Activated T-helper 1 cell treated with Interleukin-2 at 50 U/mL for 16 hours (primary cell): Measurements from ENCODE around the gene CYP2F1.
"Not testable (repeated sequence)": the region's sequence is repeated elsewhere in the genome, so short reads cannot be mapped to it uniquely, and the experiment has no call there.

Experiments
- DNase-seq: peaks from one replicate; pipeline ENCODE4 v3.0.0-alpha.2; 2020; ENCODE audit warnings: low read depth

CYP2F1 gene

DNA sequence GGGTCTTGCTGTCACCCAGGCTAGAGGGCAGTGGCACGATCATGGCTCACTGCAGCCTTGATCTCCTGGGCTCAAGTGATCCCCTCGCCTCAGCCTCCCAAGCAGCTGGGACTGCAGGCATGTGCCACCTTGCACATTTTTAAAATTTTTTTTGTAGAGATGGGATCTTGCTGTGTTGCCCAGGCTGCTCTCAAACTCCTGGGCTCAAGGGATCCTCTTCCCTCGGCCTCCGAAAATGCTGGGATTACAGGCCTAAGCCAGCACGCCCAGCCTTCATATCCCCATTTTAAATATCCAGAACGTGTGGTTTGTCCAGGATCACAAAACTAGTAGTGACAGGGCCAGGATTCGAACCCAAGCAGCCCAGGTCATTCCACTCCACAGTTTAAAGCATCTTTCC, 13.1 kb downstream of the CYP2F1 start:
- not testable (repeated sequence) for DNase-seq

DNA sequence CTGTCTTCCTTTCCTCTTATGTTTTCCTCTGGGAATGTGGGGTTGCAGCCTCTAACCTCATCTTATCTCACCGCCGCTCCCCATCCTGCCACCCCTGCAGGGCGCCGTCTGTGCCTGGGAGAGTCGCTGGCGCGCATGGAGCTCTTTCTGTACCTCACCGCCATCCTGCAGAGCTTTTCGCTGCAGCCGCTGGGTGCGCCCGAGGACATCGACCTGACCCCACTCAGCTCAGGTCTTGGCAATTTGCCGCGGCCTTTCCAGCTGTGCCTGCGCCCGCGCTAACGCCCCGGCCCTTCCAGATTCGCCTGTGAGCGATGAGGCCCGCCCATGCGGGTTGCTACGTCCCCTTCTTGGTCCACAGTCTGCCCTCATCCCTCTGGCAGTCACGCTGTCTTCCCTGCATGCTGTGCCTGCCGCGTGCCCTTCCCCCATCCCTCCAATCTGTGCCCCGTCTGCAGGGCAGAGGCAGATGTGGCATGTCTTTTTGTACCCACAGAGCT, 13.6 kb downstream of the CYP2F1 start:
- DNase-seq = peak; percentile 43

DNA sequence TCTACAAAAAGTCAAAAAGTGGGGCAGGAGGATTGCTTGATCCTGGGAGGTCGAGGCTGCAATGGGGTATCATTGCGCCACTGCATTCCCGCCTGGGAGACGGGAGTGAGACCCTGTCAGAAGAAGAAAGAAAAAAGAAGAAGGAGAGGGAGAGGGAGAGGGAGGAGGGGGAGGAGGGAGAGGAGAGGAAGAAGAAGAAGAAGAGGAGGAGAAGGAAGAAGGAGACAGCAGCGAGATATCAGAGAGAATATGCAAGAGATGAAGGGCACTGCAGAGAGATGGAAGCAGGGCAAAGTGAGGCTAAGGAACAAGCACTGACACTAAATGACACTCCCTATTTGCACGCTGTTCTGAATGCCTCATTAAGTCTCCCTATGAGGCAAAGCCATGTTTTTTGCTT, 14.5 kb downstream of the CYP2F1 start:
- DNase-seq = no peak

DNA sequence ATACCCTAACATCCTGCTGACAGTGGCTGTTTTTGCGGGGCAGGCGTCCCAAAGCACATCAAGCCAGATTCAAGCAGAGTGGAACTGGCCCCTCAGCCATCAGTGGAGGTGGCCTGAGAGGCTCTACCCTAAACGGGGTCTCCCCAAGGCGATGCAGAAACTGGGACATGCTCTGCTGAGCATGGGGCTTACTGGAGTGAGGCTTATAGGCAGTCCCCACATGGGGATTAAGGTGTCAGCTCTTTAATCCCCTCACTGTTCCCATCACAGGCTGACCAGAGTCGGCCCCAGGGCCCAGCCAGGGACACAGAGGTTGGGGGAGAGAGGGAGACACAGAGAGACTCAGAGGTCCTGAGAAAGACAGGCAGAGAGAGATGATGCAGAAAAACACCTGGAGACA, 17.0 kb downstream of the CYP2F1 start:
- no peak for DNase-seq

DNA sequence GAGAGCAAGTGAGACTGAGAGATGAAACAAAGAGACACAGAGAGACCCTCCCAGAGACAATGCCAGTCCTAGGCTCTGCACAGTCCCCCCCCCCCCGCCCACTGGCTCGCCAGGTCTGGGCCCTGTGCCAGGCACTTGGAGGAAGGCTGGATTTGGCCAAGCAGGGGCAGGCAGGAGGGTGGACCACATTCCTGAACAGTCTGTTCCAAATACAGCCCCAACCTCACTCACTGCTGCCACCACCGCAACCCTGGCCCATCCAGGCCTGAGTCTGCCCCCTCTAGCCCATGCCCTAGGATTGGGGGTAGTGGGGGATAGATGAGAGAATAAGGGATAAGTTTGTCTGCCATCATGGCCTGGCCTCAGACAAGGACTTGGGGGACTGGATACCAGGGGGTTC, 19.0 kb downstream of the CYP2F1 start:
- DNase-seq = no peak

DNA sequence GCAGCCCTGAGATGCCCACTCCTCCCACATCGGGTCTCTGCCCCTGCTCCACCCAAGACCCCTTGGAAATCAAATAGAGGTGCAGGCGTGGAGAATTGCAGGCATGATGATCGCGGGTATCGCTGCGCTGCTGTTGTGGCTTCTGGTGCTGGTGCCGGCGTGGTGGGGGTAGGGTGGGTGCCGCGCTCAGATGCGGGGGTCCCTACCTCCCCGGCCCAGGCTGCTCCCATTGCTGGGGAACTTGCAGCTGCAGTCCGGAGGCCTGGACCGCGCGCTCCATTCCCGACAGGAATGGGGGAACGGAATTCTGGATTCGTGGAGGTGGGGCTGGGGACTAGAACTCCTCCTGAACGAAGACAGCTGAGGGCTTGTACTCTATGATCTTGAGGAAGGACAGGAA, 20.4 kb downstream of the CYP2F1 start:
- no peak for DNase-seq

DNA sequence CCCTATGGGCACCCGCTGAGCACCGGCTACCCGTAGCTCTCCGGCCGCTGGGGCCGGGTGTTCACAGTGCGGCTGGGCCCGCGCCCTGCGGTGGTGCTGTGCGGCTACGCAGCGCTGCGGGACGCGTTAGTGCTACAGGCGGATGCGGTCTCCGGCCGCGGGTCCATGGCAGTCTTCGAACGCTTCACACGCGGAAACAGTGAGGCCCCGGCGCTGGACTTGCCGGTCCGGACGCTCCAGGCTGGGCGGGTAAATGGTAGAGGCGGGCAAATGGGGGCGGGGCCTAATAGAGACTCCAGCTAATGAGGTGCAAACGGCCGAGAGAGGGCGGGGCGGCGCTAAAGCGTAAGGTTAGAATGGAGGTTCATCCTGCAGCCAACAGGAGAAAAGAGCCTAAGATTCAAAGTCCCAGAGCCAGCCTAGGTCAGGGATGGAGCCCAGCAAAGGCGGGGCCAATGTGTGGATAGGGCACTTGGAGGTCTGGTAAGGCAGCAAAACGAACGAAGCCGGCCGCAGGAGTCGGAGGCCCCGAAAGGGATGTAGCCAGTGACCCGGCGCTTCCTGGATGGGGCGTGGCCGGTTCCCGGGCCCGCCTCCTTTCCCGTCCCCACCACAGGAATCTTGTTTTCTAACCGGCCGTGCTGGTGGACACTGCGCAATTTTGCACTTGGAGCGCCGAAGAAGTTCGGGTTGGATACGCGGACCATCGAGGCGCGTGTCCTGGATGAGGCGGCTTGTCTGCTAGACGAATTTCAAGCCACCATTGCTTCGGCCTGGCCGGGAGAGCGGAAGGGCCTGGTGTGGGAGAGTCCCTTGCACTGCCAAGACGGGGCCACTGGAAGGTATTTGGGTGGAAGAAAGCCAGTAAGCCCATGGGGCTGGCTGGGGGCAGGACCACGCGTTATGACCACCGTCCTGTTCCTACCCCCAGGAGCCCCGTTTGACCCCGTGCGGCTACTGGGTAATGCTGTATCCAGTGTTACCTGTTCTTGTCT, 21.5 kb downstream of the CYP2F1 start:
- DNase-seq = not testable (repeated sequence)

DNA sequence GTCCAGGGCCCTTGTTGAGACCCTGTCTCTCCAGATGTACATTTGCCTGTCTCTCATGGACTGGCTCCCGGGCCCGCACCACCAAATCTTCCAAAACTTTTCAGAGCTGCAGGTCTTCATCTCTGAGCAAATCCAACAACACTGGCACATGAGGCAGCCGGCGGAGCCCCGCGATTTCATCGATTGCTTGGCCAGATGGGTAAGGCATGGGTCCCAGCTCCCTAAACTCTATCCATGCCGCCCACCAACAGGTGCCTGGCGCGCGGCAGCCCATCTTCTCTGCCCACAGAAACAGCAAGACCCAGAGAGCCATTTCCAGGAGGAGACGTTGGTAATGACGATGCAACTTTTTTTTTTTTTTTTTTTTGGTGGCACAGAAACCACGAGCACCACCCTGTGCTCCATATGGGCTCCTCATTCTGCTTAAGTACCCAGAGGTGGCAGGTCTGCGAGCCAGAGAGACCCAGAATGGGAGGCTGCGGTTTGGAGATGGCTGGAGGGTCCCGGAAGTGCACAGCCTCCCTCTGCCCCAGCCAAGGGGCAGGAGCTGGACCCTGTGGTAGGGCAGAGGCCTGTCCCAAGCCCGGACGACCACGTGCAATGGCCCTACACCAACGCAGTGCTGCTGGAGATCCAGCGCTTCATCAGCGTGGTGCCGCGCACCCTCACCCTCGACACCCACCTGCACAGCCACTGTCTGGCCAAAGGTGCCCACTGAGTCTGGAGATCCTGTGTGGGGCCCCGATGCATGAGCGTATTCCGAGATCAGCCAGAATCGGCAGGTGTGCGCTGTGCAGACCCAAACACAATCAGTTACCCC, 22.6 kb downstream of the CYP2F1 start:
- DNase-seq = no peak

DNA sequence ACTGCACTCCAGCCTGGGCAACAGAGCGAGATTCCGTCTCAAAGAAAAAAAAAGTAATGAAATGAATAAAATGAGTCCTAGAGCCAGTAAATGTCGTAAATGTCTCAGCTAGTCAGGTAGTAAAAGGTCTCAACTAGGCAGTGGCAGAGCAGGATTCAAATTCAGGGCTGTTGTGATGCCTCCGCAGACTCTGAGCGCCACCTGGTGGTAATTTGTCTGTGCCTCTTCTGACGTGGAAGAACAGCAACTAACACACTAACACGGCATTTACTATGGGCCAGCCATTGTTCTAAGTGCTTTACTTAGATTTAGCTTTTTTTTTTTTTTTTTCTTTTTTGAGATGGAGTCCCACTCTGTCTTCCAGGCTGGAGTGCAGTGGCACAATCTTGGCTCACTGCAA, 30.2 kb downstream of the CYP2F1 start:
- DNase-seq = peak; percentile 71

DNA sequence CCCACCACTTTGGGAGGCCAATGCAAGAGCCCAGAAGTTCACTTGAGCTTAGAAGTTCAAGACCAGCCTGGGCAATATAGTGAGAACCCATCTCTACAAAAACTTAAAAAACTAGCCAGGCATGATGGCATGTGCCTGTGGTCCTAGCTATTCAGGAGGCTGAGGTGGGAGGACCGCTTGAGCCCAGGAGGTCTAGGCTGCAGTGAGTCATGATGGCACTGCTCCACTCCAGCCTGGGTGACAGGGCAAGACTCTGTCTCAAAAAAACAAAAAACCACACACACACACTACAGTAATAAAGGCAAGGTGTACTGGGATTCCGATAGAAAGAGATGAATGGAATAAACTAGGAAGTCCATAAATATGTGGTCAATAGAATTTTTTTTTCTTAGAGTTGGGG, 35.6 kb downstream of the CYP2F1 start:
- no peak for DNase-seq

DNA sequence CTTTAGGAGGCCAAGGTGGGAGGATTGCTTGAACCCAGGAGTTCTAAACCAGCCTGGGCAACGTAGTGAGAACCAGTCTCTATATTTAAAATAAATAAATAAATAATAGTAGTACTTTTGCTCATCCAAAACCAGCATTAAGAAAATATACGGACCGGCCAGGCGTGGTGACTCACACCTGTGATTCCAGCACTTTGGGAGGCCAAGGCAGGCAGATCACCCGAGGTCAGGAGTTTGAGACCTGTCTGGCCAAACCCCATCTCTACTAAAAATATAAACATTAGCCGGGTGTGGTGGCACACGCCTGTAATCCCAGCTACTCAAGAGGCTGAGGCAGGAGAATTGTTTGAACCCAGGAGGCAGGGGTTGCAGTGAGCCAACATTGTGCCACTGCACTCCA, 36.8 kb downstream of the CYP2F1 start:
- not testable (repeated sequence) for DNase-seq

DNA sequence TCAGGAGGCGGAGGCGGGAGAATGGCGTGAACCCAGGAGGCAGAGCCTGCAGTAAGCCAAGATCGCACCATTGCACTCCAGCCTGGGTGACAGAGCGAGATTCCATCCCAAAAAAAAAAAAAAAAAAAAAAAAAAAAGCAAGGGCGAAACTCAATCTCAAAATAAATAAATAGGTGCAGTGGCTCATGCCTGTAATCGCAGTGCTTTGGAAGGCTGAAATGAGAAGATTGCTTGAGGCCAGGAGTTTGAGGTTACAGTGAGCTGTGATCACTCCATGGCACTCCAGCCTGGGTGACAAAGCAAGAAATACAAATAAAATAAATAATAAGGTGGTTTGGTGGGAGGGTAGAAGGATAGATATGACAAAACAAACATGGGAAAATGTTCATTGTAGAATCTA, 39.8 kb downstream of the CYP2F1 start:
- no peak for DNase-seq

DNA sequence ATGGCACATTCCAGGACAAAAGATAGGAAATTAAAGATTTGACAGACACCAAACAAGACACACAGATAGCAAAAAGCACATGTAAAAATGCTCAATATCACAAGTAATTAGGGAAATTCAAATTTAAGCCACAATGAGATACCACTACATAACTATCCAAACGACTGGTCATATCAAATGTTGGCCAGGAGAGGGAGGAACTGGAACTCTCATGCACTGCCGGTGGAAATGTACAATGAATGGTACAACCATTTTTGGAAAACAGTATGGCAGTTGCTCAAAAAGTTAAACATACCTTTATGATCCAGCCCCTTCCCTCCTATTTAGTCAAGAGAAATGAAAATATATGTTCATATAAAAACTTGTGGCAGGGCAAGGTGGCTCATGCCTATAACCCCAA, 42.0 kb downstream of the CYP2F1 start:
- DNase-seq = no peak

DNA sequence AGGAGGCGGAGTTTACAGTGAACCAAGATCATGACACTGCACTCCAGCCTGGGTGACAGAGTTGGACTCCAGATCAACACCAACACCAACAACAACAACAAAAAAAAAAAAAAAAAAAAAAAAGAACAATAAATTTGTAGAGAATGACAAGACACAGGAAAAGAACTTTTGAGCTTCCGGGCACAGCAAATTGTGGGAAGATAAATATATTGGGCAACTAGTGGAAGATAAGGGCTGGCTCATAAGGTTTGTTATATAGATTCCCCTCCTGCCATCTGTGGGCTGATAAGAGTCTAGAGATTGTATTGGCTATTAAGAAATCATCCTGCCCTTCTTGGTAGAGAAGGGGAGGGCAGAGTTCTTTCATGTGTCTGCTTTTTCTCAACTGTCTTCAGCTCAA, 45.6 kb downstream of the CYP2F1 start:
- DNase-seq = no peak

DNA sequence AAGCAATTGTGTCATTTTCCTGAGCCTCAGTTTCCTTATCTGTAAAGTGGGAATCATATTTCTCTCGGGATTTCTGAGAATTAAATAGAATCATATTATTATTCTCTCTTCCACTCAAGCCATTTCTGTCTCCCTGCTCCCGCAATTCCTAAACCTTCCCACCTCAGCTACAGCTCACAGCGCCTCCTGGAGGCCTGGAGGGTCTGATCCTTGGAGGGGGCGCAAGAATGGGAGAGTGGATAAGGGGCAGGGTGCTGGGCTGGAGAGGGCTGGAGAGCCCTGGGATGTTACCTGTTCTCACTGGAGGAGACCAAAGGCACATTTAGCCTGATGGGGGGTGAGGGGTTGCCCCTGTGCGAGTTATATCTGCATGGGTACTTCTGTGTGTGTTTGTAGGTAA, 47.7 kb downstream of the CYP2F1 start:
- no peak for DNase-seq

DNA sequence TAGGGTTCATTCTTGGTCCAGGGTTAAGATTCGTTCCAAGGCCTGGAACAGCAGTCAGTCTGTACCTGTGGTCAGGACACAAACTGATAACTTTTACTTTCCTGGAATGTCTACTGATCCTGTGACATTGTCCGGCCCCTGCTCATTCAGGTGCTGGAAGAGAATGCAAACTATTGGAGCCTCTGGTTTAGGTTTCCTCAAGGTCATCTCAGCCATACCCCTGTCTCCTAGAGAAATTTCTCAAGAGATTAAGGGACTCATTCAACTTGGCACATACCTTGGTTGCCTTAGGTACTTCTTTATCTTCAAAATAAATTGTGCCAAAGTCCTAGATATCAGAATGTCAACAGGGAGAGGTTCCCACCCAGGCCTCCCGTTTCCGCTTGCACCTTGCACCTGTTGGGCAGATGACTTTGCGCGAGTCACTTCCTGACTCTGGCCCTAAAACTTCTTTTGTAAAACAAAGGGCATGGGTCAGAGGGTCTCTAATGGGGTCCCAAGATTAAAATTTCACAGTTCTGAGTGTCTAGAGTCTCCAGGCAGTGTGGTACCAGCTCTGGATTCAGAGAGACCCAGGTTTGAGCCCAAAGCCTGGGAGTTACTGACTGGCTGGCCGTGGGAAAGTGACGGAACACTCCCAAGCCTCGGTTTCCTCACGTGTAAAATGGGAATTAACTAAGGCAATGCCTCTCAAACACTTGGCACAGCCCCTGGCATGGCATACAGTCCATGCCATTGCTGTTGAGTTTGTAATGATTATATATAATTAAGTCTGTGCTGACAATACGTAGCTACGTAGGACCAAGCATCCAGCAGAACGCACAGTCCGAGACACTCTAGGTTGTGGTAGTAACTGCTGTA, 52.9 kb downstream of the CYP2F1 start:
- DNase-seq = no peak

DNA sequence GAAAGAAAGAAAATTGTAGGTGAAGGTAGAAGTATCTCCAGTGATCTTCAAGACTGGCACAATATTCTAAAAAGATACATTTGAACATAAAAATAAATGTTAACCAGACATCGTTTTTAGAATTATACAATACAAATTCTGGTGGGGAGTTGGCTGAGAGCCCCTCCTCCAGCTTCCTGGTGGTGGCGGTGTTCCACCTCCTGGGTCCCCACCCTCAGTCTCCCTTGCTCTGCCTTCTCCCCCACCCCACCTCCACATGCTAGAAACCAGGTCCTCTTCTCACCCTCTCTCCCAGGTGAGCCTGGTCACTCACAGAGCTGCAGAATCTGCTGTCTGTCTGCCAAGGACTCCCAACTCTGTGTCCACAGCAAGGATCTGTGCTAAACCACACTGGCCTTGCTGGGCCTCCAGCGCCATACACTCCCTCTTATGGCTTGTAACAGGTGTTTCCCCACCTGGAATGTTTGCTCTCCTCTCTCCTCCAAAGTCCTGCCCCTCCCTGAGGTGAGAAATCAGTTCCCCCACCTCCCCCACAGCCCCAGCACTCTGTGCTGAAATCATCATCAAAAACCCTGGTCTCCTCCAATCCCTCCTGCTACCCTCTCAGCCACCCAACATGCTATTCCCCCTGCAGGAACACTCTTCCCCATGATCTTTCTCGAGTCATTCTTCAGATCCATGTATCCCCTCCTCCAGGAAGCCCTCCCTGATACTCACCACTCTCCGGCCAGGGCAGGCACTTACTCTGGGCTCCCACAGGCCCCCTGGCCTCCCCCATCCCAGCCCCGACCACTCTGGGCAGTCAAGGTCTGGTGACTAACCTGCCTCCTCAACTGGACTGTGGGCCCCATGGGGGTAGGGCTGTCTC, 58.3 kb downstream of the CYP2F1 start:
- DNase-seq = no peak

DNA sequence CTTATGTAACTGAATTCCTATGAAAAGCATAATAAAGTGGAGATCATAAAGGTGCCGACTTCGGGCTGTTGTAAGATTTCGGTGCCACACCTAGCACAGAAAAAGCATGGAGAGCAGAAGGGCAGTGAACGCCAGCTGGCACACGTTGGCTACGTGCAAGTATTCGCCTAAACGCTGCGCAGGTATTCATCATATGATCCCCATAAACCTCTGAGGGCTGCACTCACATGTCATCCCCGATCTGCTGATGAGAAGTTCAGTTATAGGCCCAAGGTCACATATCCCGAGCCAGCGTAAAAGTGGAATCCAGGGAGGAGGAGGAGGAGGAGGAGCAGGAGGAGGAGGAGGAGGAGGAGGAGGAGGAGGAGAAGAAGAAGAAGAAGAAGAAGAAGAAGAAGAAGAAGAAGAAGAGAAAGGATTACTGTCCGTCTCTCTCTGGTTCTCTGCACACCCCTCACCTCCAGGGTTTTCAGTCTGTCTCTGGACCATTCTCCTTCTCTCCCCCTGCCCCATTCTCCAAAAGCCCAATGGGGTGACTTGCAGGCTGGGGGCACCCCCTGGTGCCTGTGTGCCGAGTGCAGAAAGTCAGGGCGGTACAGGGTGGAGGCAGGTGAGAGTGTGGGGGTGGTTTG, 60.2 kb downstream of the CYP2F1 start:
- DNase-seq = no peak

DNA sequence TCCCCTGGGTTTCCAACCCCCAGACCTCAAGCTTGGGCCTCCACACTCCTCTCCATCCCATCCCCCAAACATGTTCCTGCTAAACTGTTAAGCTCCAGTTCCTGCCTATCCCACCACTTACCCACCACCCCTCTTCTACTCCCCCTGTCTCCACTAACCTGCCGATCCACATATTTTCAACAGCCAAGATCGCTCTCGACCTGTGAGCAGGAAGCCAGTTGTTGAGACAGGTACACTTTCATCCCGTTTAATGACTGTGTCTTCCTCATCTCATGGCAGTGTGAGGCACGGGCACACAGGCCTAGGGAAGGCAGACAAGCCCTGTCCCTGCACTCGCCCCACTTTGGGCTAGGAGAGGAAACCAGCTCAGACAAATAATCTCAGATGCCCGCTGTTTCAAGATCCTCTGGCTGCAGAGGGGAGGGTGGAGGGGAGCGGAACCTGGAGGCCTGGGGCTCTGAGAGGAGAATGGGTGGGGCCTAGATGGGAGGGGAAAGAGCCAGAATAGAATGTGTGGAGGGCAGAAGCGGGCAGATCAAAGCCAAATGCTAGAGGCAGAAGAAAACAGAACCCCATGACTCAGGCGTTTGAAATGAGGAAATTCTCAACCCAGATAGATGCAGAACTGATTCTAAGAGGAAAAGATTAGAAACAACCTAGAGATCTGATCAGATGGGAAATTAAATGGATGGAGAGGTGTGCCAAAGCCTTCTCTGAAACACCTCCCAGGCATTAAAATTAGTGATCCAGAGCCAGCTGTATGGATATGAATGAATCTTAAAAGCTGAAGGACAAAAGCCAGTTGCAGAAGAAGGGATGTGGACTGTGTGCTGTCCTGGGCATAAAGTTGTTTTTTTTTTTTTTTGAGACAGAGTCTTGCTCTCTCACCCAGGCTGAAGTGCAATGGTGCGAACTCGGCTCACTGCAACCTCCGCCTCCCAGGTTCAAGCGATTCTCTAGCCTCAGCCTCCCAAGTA, 61.9 kb downstream of the CYP2F1 start:
- DNase-seq = peak; percentile 18
